ENCODE data around the gene ACTA1. TPM values are rescaled to one million over a fixed set of nuclear protein-coding genes. Genes with fewer than 3 reads are reported as not detected.

ACTA1 gene
- polyA plus RNA-seq, 1 experiment: not detected

GRCh38 chr1:229430761-229431283 lies 3.1 kb downstream of the ACTA1 start:
- no peak for DNase-seq (ENCODE audit: low read depth, low spot score)
- no peak overlapping the region for H3K4me3 ChIP-seq (ENCODE audit: low read depth, low read length)
- ChIA-PET POLR2A (no interaction called here), CTCF (no interaction called here)
- peak; percentile 6; the same call in 1 of the 2 replicates for TF ChIP-seq CTCF (IDR thresholded peaks at IDR 0.05; ENCODE audit: low read depth, low read length)
- peaks cover 5% of the 10 kb centered on the region; the same call in 1 of the 2 replicates for H3K9me3 ChIP-seq (ENCODE audit: control insufficient read depth, insufficient read depth, low read length)
- peaks cover 70% of the 10 kb centered on the region for H3K27me3 ChIP-seq (ENCODE audit: control insufficient read depth, insufficient read depth, low read length)
- H3K27ac ChIP-seq (ENCODE audit: low read depth, low read length): no peak overlapping the region

- no peak for DNase-seq (ENCODE audit: low read depth, low spot score)
- TF ChIP-seq CTCF (IDR thresholded peaks at IDR 0.05; ENCODE audit: low read depth, low read length): no peak
- ChIA-PET POLR2A (no interaction called here), CTCF (interaction anchor here (0.6 kb wide), 1 partner anchor 16 kb away, joined by 4 read pairs; no protein-coding TSS in a partner anchor)
- no peak overlapping the region for H3K4me3 ChIP-seq (ENCODE audit: low read depth, low read length)
- H3K27me3 ChIP-seq (ENCODE audit: control insufficient read depth, insufficient read depth, low read length): peaks cover 59% of the 10 kb centered on the region
- no peak overlapping the region for H3K27ac ChIP-seq (ENCODE audit: low read depth, low read length)
- H3K9me3 ChIP-seq (ENCODE audit: control insufficient read depth, insufficient read depth, low read length): no peaks in the 10 kb centered on the region; the same call in 1 of the 2 replicates
Observed at GRCh38 chr1:229428256-229428655, 5.6 kb downstream of the ACTA1 start.

- peaks cover 52% of the 10 kb centered on the region for H3K27me3 ChIP-seq (ENCODE audit: control insufficient read depth, insufficient read depth, low read length)
- no peak overlapping the region for H3K4me3 ChIP-seq (ENCODE audit: low read depth, low read length)
- ChIA-PET POLR2A (no interaction called here), CTCF (interaction anchor here (0.6 kb wide), 1 partner anchor 16 kb away, joined by 4 read pairs; no protein-coding TSS in a partner anchor)
- no peak for TF ChIP-seq CTCF (IDR thresholded peaks at IDR 0.05; ENCODE audit: low read depth, low read length)
- DNase-seq (ENCODE audit: low read depth, low spot score): no peak
- H3K27ac ChIP-seq (ENCODE audit: low read depth, low read length): no peak overlapping the region
- no peaks in the 10 kb centered on the region; the same call in 1 of the 2 replicates for H3K9me3 ChIP-seq (ENCODE audit: control insufficient read depth, insufficient read depth, low read length)
Observed at GRCh38 chr1:229427572-229427971, 6.3 kb downstream of the ACTA1 start.

GRCh38 chr1:229425564-229426159 lies 8.2 kb downstream of the ACTA1 start:
- Histone ChIP-seq H3K9me3 (ENCODE audit: control insufficient read depth, insufficient read depth, low read length) (no peaks in the 10 kb centered on the region; the same call in 1 of the 2 replicates), H3K27me3 (ENCODE audit: control insufficient read depth, insufficient read depth, low read length) (peaks cover 35% of the 10 kb centered on the region), H3K4me3 (ENCODE audit: low read depth, low read length) (no peak overlapping the region), H3K27ac (ENCODE audit: low read depth, low read length) (no peak overlapping the region)
- no peak for DNase-seq (ENCODE audit: low read depth, low spot score)
- no peak for TF ChIP-seq CTCF (IDR thresholded peaks at IDR 0.05; ENCODE audit: low read depth, low read length)
- ChIA-PET POLR2A (no interaction called here), CTCF (no interaction called here)

GRCh38 chr1:229420765-229421164 lies 13.1 kb downstream of the ACTA1 start:
- no peak overlapping the region for H3K27ac ChIP-seq (ENCODE audit: low read depth, low read length)
- DNase-seq (ENCODE audit: low read depth, low spot score): no peak
- H3K9me3 ChIP-seq (ENCODE audit: control insufficient read depth, insufficient read depth, low read length): no peaks in the 10 kb centered on the region
- no peak overlapping the region for H3K4me3 ChIP-seq (ENCODE audit: low read depth, low read length)
- peaks cover 11% of the 10 kb centered on the region for H3K27me3 ChIP-seq (ENCODE audit: control insufficient read depth, insufficient read depth, low read length)
- no peak for TF ChIP-seq CTCF (IDR thresholded peaks at IDR 0.05; ENCODE audit: low read depth, low read length)
- ChIA-PET CTCF (no interaction called here), POLR2A (no interaction called here)

Data from AG04450 (cell line).